Hepatocyte (in vitro differentiated cells): ENCODE results near the gene SUDS3. TPM values are rescaled to one million over a fixed set of nuclear protein-coding genes. Genes with fewer than 3 reads are reported as not detected.
"Not testable (repeated sequence)": the region's sequence is repeated elsewhere in the genome, so short reads cannot be mapped to it uniquely, and the experiment has no call there.

Experiments
- DNase-seq: peaks from one replicate; pipeline ENCODE4 v3.0.0-alpha.2; 2016; ENCODE audit warnings: low spot score
- H2AFZ ChIP-seq: fragments of 200-600 bp; sonication (generic); 2 replicates; pipeline ENCODE4 v1.6.0; 2016; ENCODE audit warnings: antibody characterized with exemption, mild to moderate bottlenecking
- H3K27ac ChIP-seq: fragments of 200-600 bp; sonication (generic); 2 replicates; pipeline ENCODE4 v1.5.1; 2016; ENCODE audit warnings: mild to moderate bottlenecking
- H3K27me3 ChIP-seq: fragments of 200-600 bp; sonication (generic); 2 replicates; pipeline ENCODE4 v1.6.1; 2016
- H3K36me3 ChIP-seq: fragments of 200-600 bp; sonication (generic); replicated peaks from 2 replicates; pipeline ENCODE4 v1.5.1; 2016; ENCODE audit warnings: low read depth; ENCODE audit not compliant: insufficient read depth
- H3K4me1 ChIP-seq: fragments of 200-600 bp; sonication (generic); 2 replicates; pipeline ENCODE4 v1.5.1; 2016; ENCODE audit warnings: mild to moderate bottlenecking, moderate library complexity; ENCODE audit not compliant: insufficient read depth
- H3K4me2 ChIP-seq: fragments of 200-600 bp; sonication (generic); 2 replicates; pipeline ENCODE4 v1.6.0; 2016
- H3K4me3 ChIP-seq: fragments of 200-600 bp; sonication (generic); 2 replicates; pipeline ENCODE4 v1.5.1; 2016; ENCODE audit warnings: mild to moderate bottlenecking
- H3K79me2 ChIP-seq: fragments of 200-600 bp; sonication (generic); 2 replicates; pipeline ENCODE4 v1.6.0; 2017; ENCODE audit warnings: mild to moderate bottlenecking
- H3K9me2 ChIP-seq: fragments of 200-600 bp; sonication (generic); replicated peaks from 2 replicates; pipeline ENCODE4 v1.6.0; 2017; ENCODE audit warnings: mild to moderate bottlenecking; ENCODE audit not compliant: insufficient read depth
- H3K9me3 ChIP-seq: fragments of 200-600 bp; sonication (generic); 2 replicates; pipeline ENCODE4 v1.5.1; 2016; ENCODE audit warnings: low read depth, mild to moderate bottlenecking
- H4K20me1 ChIP-seq: fragments of 200-600 bp; sonication (generic); 2 replicates; pipeline ENCODE4 v1.6.0; 2016; ENCODE audit warnings: mild to moderate bottlenecking; ENCODE audit not compliant: insufficient read depth, poor library complexity, severe bottlenecking
- EZH2 ChIP-seq: fragments of 200-600 bp; sonication (generic); IDR thresholded peaks from 2 replicates; pipeline ENCODE4 v1.6.1; 2016; ENCODE audit warnings: antibody characterized with exemption, mild to moderate bottlenecking, borderline replicate concordance
- EZH2phosphoT487 ChIP-seq: fragments of 200-600 bp; sonication (generic); IDR thresholded peaks from one replicate; pipeline ENCODE4 v1.6.1; 2018; ENCODE audit warnings: antibody characterized with exemption, mild to moderate bottlenecking, low read depth, moderate library complexity; ENCODE audit not compliant: unreplicated experiment, severe bottlenecking
- WGBS: methylation state at CpG from one replicate; pipeline ENCODE4 v1.1.6; 2016; ENCODE audit warnings: low lambda C conversion rate; ENCODE audit errors: missing lambda C conversion rate; 5-methylcytosine and 5-hydroxymethylcytosine counted together
- polyA plus RNA-seq: library from polyadenylated mRNA; unstranded; fragments of >200 nt; fragmentation: Nextera tagmentation; extraction: Ambion mirVana; gene quantifications from 2 replicates; pipeline ENCODE4 v1.2.1, GENCODE V29; 2016
- total RNA-seq: library from RNA; depleted of rRNA; stranded (reverse); fragments of >200 nt; gene quantifications from 2 replicates; pipeline ENCODE4 v1.2.3, GENCODE V29; 2014
- TF ChIP-seq, protein P1 (sequence below): fragments of 200-600 bp; sonication (generic); IDR thresholded peaks from 2 replicates; pipeline ENCODE4 v1.5.1; 2016; ENCODE audit warnings: antibody characterized with exemption, mild to moderate bottlenecking; ENCODE audit not compliant: poor library complexity

Gene SUDS3
- total and polyA plus RNA-seq, 2 experiments from 2014 or later: 21.1 to 40.0 TPM

DNA sequence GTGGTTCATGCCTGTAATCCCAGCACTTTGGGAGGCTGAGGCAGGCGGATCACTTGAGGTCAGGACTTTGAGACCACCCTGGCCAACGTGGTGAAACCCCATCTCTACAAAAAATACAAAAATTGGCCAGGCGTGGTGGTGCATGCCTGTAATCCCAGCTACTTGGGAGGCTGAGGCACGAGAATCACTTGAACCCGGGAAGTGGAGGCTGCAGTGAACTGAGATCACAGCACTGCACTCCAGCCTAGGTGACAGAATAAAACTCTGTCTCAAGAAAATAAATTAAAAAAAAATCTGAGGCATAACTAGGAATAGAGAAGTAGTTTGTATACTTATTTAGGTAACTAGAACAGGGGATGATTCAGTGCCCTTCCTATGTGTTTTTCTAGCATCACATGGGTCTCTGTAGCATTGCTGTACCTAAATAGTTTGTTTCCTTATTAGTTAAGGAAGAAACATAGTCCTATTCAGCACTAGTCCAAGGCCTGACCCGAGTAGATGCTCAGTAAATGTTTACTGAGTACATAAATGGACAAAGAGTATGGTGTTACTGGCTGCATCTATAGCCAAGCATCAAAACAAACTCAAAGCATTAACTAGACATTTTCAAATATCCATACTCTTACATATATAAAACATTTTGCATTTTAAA lies 25.3 kb upstream of the SUDS3 start:
- DNase-seq: no peak
- WGBS: 82% methylated on average over 5 of the region's 6 CpGs
- peaks cover 27% of the 10 kb centered on the region for H3K79me2 ChIP-seq

DNA sequence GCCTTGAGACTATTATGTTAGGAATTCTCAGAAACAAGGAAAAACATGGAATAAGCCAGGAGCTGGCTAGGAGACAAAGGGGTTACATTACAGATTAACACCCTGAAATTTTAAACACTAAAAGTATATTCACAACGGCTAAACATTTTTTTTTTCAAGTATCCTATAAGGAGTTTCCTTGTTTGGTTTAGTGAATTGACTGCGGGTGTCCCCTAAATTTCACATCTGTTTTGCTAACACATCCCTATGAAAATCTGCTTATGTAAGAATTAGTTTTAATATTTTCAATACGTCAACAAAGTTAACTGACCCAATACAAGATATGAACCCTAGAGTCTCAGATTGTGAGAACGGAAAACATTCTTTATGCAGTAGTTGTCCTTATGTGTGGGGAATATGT lies 22.6 kb upstream of the SUDS3 start:
- Histone ChIP-seq H3K4me3 (no peak overlapping the region), H2AFZ (no peak overlapping the region), H3K9me3 (no peaks in the 10 kb centered on the region), H3K9me2 (no peaks in the 10 kb centered on the region), H3K79me2 (peaks cover 27% of the 10 kb centered on the region), H3K4me1 (peaks cover 8% of the 10 kb centered on the region), H3K4me2 (no peak overlapping the region), H3K36me3 (no peaks in the 10 kb centered on the region), H3K27ac (no peak overlapping the region), H4K20me1 (no peaks in the 10 kb centered on the region), H3K27me3 (no peaks in the 10 kb centered on the region)
- WGBS: 91% methylated on average over 4 of the region's 4 CpGs
- no peak for DNase-seq
- no peak for TF ChIP-seq EZH2phosphoT487
- TF ChIP-seq, protein P1, sequence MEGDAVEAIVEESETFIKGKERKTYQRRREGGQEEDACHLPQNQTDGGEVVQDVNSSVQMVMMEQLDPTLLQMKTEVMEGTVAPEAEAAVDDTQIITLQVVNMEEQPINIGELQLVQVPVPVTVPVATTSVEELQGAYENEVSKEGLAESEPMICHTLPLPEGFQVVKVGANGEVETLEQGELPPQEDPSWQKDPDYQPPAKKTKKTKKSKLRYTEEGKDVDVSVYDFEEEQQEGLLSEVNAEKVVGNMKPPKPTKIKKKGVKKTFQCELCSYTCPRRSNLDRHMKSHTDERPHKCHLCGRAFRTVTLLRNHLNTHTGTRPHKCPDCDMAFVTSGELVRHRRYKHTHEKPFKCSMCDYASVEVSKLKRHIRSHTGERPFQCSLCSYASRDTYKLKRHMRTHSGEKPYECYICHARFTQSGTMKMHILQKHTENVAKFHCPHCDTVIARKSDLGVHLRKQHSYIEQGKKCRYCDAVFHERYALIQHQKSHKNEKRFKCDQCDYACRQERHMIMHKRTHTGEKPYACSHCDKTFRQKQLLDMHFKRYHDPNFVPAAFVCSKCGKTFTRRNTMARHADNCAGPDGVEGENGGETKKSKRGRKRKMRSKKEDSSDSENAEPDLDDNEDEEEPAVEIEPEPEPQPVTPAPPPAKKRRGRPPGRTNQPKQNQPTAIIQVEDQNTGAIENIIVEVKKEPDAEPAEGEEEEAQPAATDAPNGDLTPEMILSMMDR: no peak
- no peak for TF ChIP-seq EZH2

More for the DNA sequence above, 25.3 kb upstream of the SUDS3 start:
- Histone ChIP-seq H3K9me2 (no peaks in the 10 kb centered on the region), H2AFZ (no peak overlapping the region), H3K27me3 (no peaks in the 10 kb centered on the region), H4K20me1 (no peaks in the 10 kb centered on the region), H3K9me3 (no peaks in the 10 kb centered on the region), H3K4me2 (no peak overlapping the region), H3K4me1 (no peaks in the 10 kb centered on the region), H3K36me3 (no peaks in the 10 kb centered on the region), H3K27ac (no peak overlapping the region), H3K4me3 (no peak overlapping the region)
- TF ChIP-seq EZH2phosphoT487 (no peak), EZH2 (no peak)
- TF ChIP-seq, protein P1: no peak

DNA sequence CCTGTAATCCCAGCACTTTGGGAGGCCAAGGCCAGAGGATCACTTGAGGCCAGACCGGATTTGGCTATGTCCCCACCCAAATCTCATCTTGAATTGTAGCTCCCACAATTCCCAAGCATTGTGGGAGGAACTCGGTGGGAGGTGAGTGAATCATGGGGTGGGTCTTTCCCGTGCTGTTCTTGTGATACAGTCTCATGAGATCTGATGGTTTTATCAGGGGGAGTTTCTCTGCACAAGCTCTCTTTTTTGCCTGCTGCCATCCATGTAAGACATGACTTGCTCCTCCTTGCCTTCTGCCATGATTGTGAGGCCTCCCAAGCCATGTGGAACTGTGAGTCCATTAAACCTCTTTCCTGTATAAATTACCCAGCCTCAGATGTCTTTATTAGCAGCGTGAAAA lies 21.9 kb upstream of the SUDS3 start:
- peaks cover 22% of the 10 kb centered on the region for H3K79me2 ChIP-seq
- H3K4me1 ChIP-seq, H3K9me2 ChIP-seq, H3K27ac ChIP-seq, H3K9me3 ChIP-seq, H2AFZ ChIP-seq, H3K4me3 ChIP-seq, H3K36me3 ChIP-seq, H3K4me2 ChIP-seq, DNase-seq, H3K27me3 ChIP-seq, H4K20me1 ChIP-seq: not testable (repeated sequence)
- 95% methylated on average over 4 of the region's 4 CpGs for WGBS

DNA sequence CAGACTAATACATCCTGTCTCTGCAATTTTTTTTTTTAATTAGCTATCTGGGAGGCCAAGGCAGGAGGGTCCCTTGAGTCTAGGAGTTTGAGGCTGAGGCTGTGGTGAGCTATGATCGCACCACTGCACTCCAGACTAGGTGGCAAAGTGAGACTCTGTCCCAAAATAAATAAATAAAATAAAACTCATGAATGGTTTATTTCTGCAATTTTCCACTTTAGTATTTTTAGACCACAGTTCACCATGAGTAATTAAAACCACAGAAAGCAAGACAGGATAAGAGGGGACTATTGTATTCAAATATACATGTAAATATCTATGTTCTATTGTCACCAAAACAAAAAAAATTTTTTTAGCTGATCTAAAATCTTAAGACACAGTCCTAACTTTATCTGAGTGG lies 21.5 kb upstream of the SUDS3 start:
- Histone ChIP-seq H3K4me3 (no peak overlapping the region), H3K4me2 (no peak overlapping the region), H3K9me3 (no peaks in the 10 kb centered on the region), H3K27me3 (no peaks in the 10 kb centered on the region), H3K9me2 (no peaks in the 10 kb centered on the region), H3K4me1 (peaks cover 8% of the 10 kb centered on the region), H4K20me1 (no peaks in the 10 kb centered on the region), H3K27ac (no peak overlapping the region), H3K79me2 (peaks cover 19% of the 10 kb centered on the region), H3K36me3 (no peaks in the 10 kb centered on the region), H2AFZ (no peak overlapping the region)
- no peak for DNase-seq
- TF ChIP-seq EZH2phosphoT487: no peak
- no peak for TF ChIP-seq EZH2
- WGBS: 88% methylated on average over 1 of the region's 1 CpG
